ENCODE data around the gene ZNF362.
A peak's percentile ranks its signal among the peaks of the same experiment; 100 is the strongest.

Gene ZNF362

GRCh38 chr1:33349778-33350610 lies 93.7 kb downstream of the ZNF362 start:
- DNase-seq: peak; percentile 89 to 97 (median 94)

Measured in suppressor macrophage treated with lipopolysaccharide for 1 hour (primary cell).